ENCODE measurements around the gene TANGO2. TPM values are rescaled to one million over a fixed set of nuclear protein-coding genes. Genes with fewer than 3 reads are reported as not detected.

The TANGO2 gene
- total and polyA plus RNA-seq, 3 experiments from 2014 or later = 27.3 to 48.6 (median 28.0) TPM

- Histone ChIP-seq H3K4me1 (ENCODE audit: insufficient read depth, low read length) (peaks cover 32% of the 10 kb centered on the region), H3K27ac (ENCODE audit: low read depth, low read length) (peak overlapping the region; percentile 35), H3K4me3 (ENCODE audit: low read length) (no peak overlapping the region), H3K36me3 (ENCODE audit: insufficient read depth, low read length) (no peaks in the 10 kb centered on the region), H3K27me3 (ENCODE audit: insufficient read depth, low read length, poor library complexity, severe bottlenecking) (no peaks in the 10 kb centered on the region), H3K9me3 (ENCODE audit: low read length) (no peaks in the 10 kb centered on the region)
- Mint-ChIP-seq H3K9me3 (no peaks in the 10 kb centered on the region), H3K27ac (peak overlapping the region in 1 of 8 donors; percentile 79), H3K27me3 (no peaks in the 10 kb centered on the region), H3K36me3 (no peaks in the 10 kb centered on the region), H3K4me3 (no peak overlapping the region), H3K4me1 (peaks cover 6 to 17% (median 12%) of the 10 kb centered on the region in 3 donors)
- no peak for DNase-seq
- POLR2A ChIA-PET = no interaction called here
- CTCF ChIA-PET = interaction anchor here (1.0 kb wide), 1 partner anchor 27 kb away, joined by 3 read pairs; no protein-coding TSS in a partner anchor
Measured at GRCh38 chr22:19974935-19975706, 45.8 kb upstream of the TANGO2 start.

- Mint-ChIP-seq H3K36me3 (no peaks in the 10 kb centered on the region), H3K27ac (peak overlapping the region in 1 of 8 donors; percentile 17), H3K27me3 (no peaks in the 10 kb centered on the region), H3K9me3 (no peaks in the 10 kb centered on the region), H3K4me3 (no peak overlapping the region), H3K4me1 (peaks cover 4 to 14% (median 9%) of the 10 kb centered on the region in 3 donors)
- peak overlapping the region; percentile 35 for H3K27ac ChIP-seq (ENCODE audit: low read depth, low read length)
- no peaks in the 10 kb centered on the region for H3K9me3 ChIP-seq (ENCODE audit: low read length)
- H3K36me3 ChIP-seq (ENCODE audit: insufficient read depth, low read length) = no peaks in the 10 kb centered on the region
- CTCF ChIA-PET = no interaction called here
- POLR2A ChIA-PET = no interaction called here
- H3K4me1 ChIP-seq (ENCODE audit: insufficient read depth, low read length) = peaks cover 30% of the 10 kb centered on the region
- DNase-seq = no peak
- no peaks in the 10 kb centered on the region for H3K27me3 ChIP-seq (ENCODE audit: insufficient read depth, low read length, poor library complexity, severe bottlenecking)
- H3K4me3 ChIP-seq (ENCODE audit: low read length) = no peak overlapping the region
Measured at GRCh38 chr22:19975707-19976035, 45.2 kb upstream of the TANGO2 start.

- peaks cover 21% of the 10 kb centered on the region for H3K4me1 ChIP-seq (ENCODE audit: insufficient read depth, low read length)
- Mint-ChIP-seq H3K27me3 (no peaks in the 10 kb centered on the region), H3K27ac (no peak overlapping the region), H3K4me1 (peaks cover 0 to 11% (median 7%) of the 10 kb centered on the region in 3 donors), H3K9me3 (no peaks in the 10 kb centered on the region), H3K4me3 (no peak overlapping the region), H3K36me3 (no peaks in the 10 kb centered on the region)
- CTCF ChIA-PET = no interaction called here
- no peak overlapping the region for H3K27ac ChIP-seq (ENCODE audit: low read depth, low read length)
- no peaks in the 10 kb centered on the region for H3K9me3 ChIP-seq (ENCODE audit: low read length)
- POLR2A ChIA-PET = no interaction called here
- no peaks in the 10 kb centered on the region for H3K36me3 ChIP-seq (ENCODE audit: insufficient read depth, low read length)
- H3K27me3 ChIP-seq (ENCODE audit: insufficient read depth, low read length, poor library complexity, severe bottlenecking) = no peaks in the 10 kb centered on the region
- DNase-seq = no peak
- H3K4me3 ChIP-seq (ENCODE audit: low read length) = no peak overlapping the region
Measured at GRCh38 chr22:19976671-19977070, 44.2 kb upstream of the TANGO2 start.

GRCh38 chr22:19977296-19978243 lies 43.3 kb upstream of the TANGO2 start:
- Mint-ChIP-seq H3K9me3 (no peaks in the 10 kb centered on the region), H3K4me3 (no peak overlapping the region), H3K27me3 (no peaks in the 10 kb centered on the region), H3K4me1 (peaks cover 0 to 8% (median 7%) of the 10 kb centered on the region in 3 donors), H3K36me3 (no peaks in the 10 kb centered on the region), H3K27ac (no peak overlapping the region)
- Histone ChIP-seq H3K27ac (ENCODE audit: low read depth, low read length) (no peak overlapping the region), H3K4me3 (ENCODE audit: low read length) (no peak overlapping the region), H3K9me3 (ENCODE audit: low read length) (no peaks in the 10 kb centered on the region), H3K4me1 (ENCODE audit: insufficient read depth, low read length) (peaks cover 18% of the 10 kb centered on the region), H3K27me3 (ENCODE audit: insufficient read depth, low read length, poor library complexity, severe bottlenecking) (no peaks in the 10 kb centered on the region), H3K36me3 (ENCODE audit: insufficient read depth, low read length) (no peaks in the 10 kb centered on the region)
- no peak for DNase-seq
- CTCF ChIA-PET = interaction anchor here (1.1 kb wide), 1 partner anchor 151 kb away, joined by 5 read pairs; no protein-coding TSS in a partner anchor
- POLR2A ChIA-PET = no interaction called here

GRCh38 chr22:19978748-19979147 lies 42.2 kb upstream of the TANGO2 start:
- Histone ChIP-seq H3K4me1 (ENCODE audit: insufficient read depth, low read length) (peaks cover 18% of the 10 kb centered on the region), H3K27me3 (ENCODE audit: insufficient read depth, low read length, poor library complexity, severe bottlenecking) (no peaks in the 10 kb centered on the region), H3K36me3 (ENCODE audit: insufficient read depth, low read length) (no peaks in the 10 kb centered on the region), H3K4me3 (ENCODE audit: low read length) (no peak overlapping the region), H3K27ac (ENCODE audit: low read depth, low read length) (no peak overlapping the region), H3K9me3 (ENCODE audit: low read length) (no peaks in the 10 kb centered on the region)
- no peak overlapping the region for H3K27ac Mint-ChIP-seq
- no peak for DNase-seq
- H3K4me3 Mint-ChIP-seq = no peak overlapping the region
- H3K9me3 Mint-ChIP-seq = no peaks in the 10 kb centered on the region
- no peaks in the 10 kb centered on the region for H3K27me3 Mint-ChIP-seq
- peaks cover 0 to 8% (median 7%) of the 10 kb centered on the region in 3 donors for H3K4me1 Mint-ChIP-seq
- CTCF ChIA-PET = interaction anchor here (0.6 to 1.1 kb wide), 2 partner anchors 150 to 222 kb away, joined by 4 to 5 read pairs; no protein-coding TSS in a partner anchor
- POLR2A ChIA-PET = no interaction called here
- H3K36me3 Mint-ChIP-seq = no peaks in the 10 kb centered on the region

- Mint-ChIP-seq H3K4me3 (no peak overlapping the region), H3K36me3 (no peaks in the 10 kb centered on the region), H3K4me1 (peaks cover 0 to 6% (median 6%) of the 10 kb centered on the region in 3 donors), H3K27ac (no peak overlapping the region), H3K9me3 (no peaks in the 10 kb centered on the region), H3K27me3 (no peaks in the 10 kb centered on the region)
- Histone ChIP-seq H3K36me3 (ENCODE audit: insufficient read depth, low read length) (no peaks in the 10 kb centered on the region), H3K4me1 (ENCODE audit: insufficient read depth, low read length) (peaks cover 9% of the 10 kb centered on the region), H3K27me3 (ENCODE audit: insufficient read depth, low read length, poor library complexity, severe bottlenecking) (no peaks in the 10 kb centered on the region), H3K4me3 (ENCODE audit: low read length) (no peak overlapping the region), H3K9me3 (ENCODE audit: low read length) (no peaks in the 10 kb centered on the region), H3K27ac (ENCODE audit: low read depth, low read length) (no peak overlapping the region)
- DNase-seq = no peak
- ChIA-PET POLR2A (no interaction called here), CTCF (no interaction called here)
Measured at GRCh38 chr22:19979712-19980493, 41.0 kb upstream of the TANGO2 start.

- H3K9me3 ChIP-seq (ENCODE audit: low read length) = no peaks in the 10 kb centered on the region
- CTCF ChIA-PET = no interaction called here
- POLR2A ChIA-PET = no interaction called here
- Mint-ChIP-seq H3K27ac (no peak overlapping the region), H3K4me3 (no peak overlapping the region), H3K36me3 (no peaks in the 10 kb centered on the region), H3K27me3 (peaks cover 0 to 4% of the 10 kb centered on the region in 2 donors), H3K4me1 (no peaks in the 10 kb centered on the region), H3K9me3 (no peaks in the 10 kb centered on the region)
- peaks cover under 1% of the 10 kb centered on the region for H3K4me1 ChIP-seq (ENCODE audit: insufficient read depth, low read length)
- H3K27me3 ChIP-seq (ENCODE audit: insufficient read depth, low read length, poor library complexity, severe bottlenecking) = peaks cover under 1% of the 10 kb centered on the region
- no peak overlapping the region for H3K27ac ChIP-seq (ENCODE audit: low read depth, low read length)
- no peak for DNase-seq
- H3K4me3 ChIP-seq (ENCODE audit: low read length) = no peak overlapping the region
- H3K36me3 ChIP-seq (ENCODE audit: insufficient read depth, low read length) = no peaks in the 10 kb centered on the region
Measured at GRCh38 chr22:19980766-19981165, 40.1 kb upstream of the TANGO2 start.

Measured in CD8-positive, alpha-beta memory T cell (primary cell).